ENCODE results near the gene RAP1GDS1. TPM values are rescaled to one million over a fixed set of nuclear protein-coding genes. Genes with fewer than 3 reads are reported as not detected.

Gene RAP1GDS1
- total RNA-seq, 1 experiment from 2014 or later, result 25.7 TPM

DNA sequence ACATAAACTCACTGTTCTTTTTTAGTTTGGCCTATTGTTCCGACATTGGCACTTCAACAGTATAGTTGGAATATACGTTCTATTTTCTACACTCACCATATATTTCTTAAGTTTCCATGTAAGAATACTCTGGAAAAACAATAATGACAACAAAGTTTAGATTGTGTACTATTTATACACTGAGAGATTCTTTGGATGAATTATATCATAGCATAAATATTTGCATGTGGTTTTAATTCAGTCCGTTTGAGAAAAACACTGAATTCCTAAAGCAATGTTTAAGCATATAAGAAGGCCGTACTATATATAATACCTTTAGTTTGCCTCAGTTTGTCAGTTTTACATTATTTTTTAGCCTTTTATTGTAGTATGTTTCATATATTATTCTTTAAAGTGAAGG, 82.4 kb downstream of the RAP1GDS1 start:
- no peak for DNase-seq
- no peak for TF ChIP-seq EZH2 (IDR thresholded peaks at IDR 0.05; ENCODE audit: low read depth)
- no peak for TF ChIP-seq CTCF (conservative IDR thresholded peaks at IDR 0.05)
- H3K36me3 ChIP-seq (ENCODE audit: low read depth), result peaks cover 5% of the 10 kb centered on the region; the same call in 1 of the 2 replicates
- H3K9me2 ChIP-seq (ENCODE audit: insufficient read depth), result no peaks in the 10 kb centered on the region
- H3K27me3 ChIP-seq (ENCODE audit: insufficient read depth, low read depth), result no peaks in the 10 kb centered on the region
- POLR2A ChIA-PET (ENCODE audit: unreplicated experiment), result no interaction called here
- H3K4me2 ChIP-seq, result no peak overlapping the region
- no peaks in the 10 kb centered on the region for H3K9me3 ChIP-seq (ENCODE audit: insufficient read depth, low read depth)
- H3F3A ChIP-seq (ENCODE audit: insufficient read depth, low read depth), result no peaks in the 10 kb centered on the region
- H4K20me1 ChIP-seq (ENCODE audit: insufficient read depth), result no peaks in the 10 kb centered on the region
- intact Hi-C loops (cut with micrococcal nuclease; ENCODE audit: unreplicated experiment), result no loop called here
- CTCF ChIA-PET, result no interaction called here
- no peak overlapping the region for H3K4me3 ChIP-seq
- H2AFZ ChIP-seq, result no peak overlapping the region
- H3K4me1 ChIP-seq (replicated peaks; ENCODE audit: insufficient read depth), result no peaks in the 10 kb centered on the region
- no TSS peak for BruUV-seq (replicated peaks)
- H3K27ac ChIP-seq, result no peak overlapping the region
- no peaks in the 10 kb centered on the region for H3K79me2 ChIP-seq (ENCODE audit: low read depth)

- DNase-seq, result no peak
- H2AFZ ChIP-seq, result no peak overlapping the region
- H3K4me3 ChIP-seq, result no peak overlapping the region
- no peak overlapping the region for H3K4me2 ChIP-seq
- no peaks in the 10 kb centered on the region for H3K9me2 ChIP-seq (ENCODE audit: insufficient read depth)
- no peak overlapping the region for H3K27ac ChIP-seq
- no peaks in the 10 kb centered on the region for H3K4me1 ChIP-seq (replicated peaks; ENCODE audit: insufficient read depth)
- intact Hi-C loops (cut with micrococcal nuclease; ENCODE audit: unreplicated experiment), result no loop called here
- no peaks in the 10 kb centered on the region for H4K20me1 ChIP-seq (ENCODE audit: insufficient read depth)
- ChIA-PET CTCF (no interaction called here), POLR2A (ENCODE audit: unreplicated experiment) (no interaction called here)
- H3F3A ChIP-seq (ENCODE audit: insufficient read depth, low read depth), result no peaks in the 10 kb centered on the region
- H3K27me3 ChIP-seq (ENCODE audit: insufficient read depth, low read depth), result no peaks in the 10 kb centered on the region
- TF ChIP-seq EZH2 (IDR thresholded peaks at IDR 0.05; ENCODE audit: low read depth) (no peak), CTCF (conservative IDR thresholded peaks at IDR 0.05) (no peak)
- H3K36me3 ChIP-seq (ENCODE audit: low read depth), result peaks cover 5% of the 10 kb centered on the region; the same call in 1 of the 2 replicates
- H3K79me2 ChIP-seq (ENCODE audit: low read depth), result no peaks in the 10 kb centered on the region
- BruUV-seq (replicated peaks), result no TSS peak
- no peaks in the 10 kb centered on the region for H3K9me3 ChIP-seq (ENCODE audit: insufficient read depth, low read depth)
These were observed 84.7 kb downstream of the RAP1GDS1 start for GRCh38 chr4:98345838-98346237.

DNA sequence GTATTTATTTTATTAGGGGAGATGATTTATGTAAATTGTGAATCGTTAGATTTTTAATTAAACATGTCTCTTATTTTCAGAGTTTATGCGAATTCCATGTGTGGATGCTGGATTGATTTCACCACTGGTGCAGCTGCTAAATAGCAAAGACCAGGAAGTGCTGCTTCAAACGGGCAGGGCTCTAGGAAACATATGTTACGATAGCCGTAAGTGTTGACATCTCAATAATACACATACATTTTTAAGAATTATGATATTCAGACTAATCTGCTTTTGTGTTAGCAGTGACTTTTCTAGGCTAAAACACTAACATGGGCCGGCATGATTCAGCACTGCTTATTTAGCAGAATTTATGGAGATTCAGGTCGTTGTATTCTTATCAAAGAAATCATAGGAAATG, 91.2 kb downstream of the RAP1GDS1 start:
- intact Hi-C loops (cut with micrococcal nuclease; ENCODE audit: unreplicated experiment), result no loop called here

More for the DNA sequence above, 91.2 kb downstream of the RAP1GDS1 start:
- POLR2A ChIA-PET (ENCODE audit: unreplicated experiment), result no interaction called here
- no peaks in the 10 kb centered on the region for H3F3A ChIP-seq (ENCODE audit: insufficient read depth, low read depth)
- H3K79me2 ChIP-seq (ENCODE audit: low read depth), result no peaks in the 10 kb centered on the region
- no peak overlapping the region for H3K27ac ChIP-seq
- H3K4me3 ChIP-seq, result no peak overlapping the region
- no peak for DNase-seq
- no peaks in the 10 kb centered on the region for H4K20me1 ChIP-seq (ENCODE audit: insufficient read depth)
- no peaks in the 10 kb centered on the region for H3K36me3 ChIP-seq (ENCODE audit: low read depth)
- no peaks in the 10 kb centered on the region for H3K9me2 ChIP-seq (ENCODE audit: insufficient read depth)
- H3K27me3 ChIP-seq (ENCODE audit: insufficient read depth, low read depth), result no peaks in the 10 kb centered on the region
- H3K4me2 ChIP-seq, result no peak overlapping the region
- TF ChIP-seq EZH2 (IDR thresholded peaks at IDR 0.05; ENCODE audit: low read depth) (no peak), CTCF (conservative IDR thresholded peaks at IDR 0.05) (no peak)
- BruUV-seq (replicated peaks), result no TSS peak
- H2AFZ ChIP-seq, result no peak overlapping the region
- H3K9me3 ChIP-seq (ENCODE audit: insufficient read depth, low read depth), result no peaks in the 10 kb centered on the region
- CTCF ChIA-PET, result no interaction called here
- no peaks in the 10 kb centered on the region for H3K4me1 ChIP-seq (replicated peaks; ENCODE audit: insufficient read depth)

Data from PC-9 (cell line).